Neural cell (in vitro differentiated cells): ENCODE results near the gene ZP1. TPM values are rescaled to one million over a fixed set of nuclear protein-coding genes. Genes with fewer than 3 reads are reported as not detected.

Experiments
- H2AFZ ChIP-seq: fragments of 200-600, 300-800 bp; sonication (generic), shearing (Covaris generic); 2 replicates; pipeline ENCODE4 v1.6.0; 2014; ENCODE audit warnings: low read depth, mild to moderate bottlenecking, antibody characterized with exemption, low read length, moderate library complexity
- H3F3A ChIP-seq: fragments of 200-600 bp; shearing (Covaris generic); 2 replicates; pipeline ENCODE4 v1.6.1; 2016; ENCODE audit warnings: mild to moderate bottlenecking, moderate library complexity, mixed read lengths, antibody characterized with exemption, low read length; ENCODE audit not compliant: insufficient read depth, poor library complexity, severe bottlenecking
- H3K27ac ChIP-seq: fragments of 200-600, 300-800 bp; sonication (generic), shearing (Covaris generic); 2 replicates; pipeline ENCODE4 v1.5.1; 2014; ENCODE audit warnings: mild to moderate bottlenecking, low read length, moderate library complexity
- H3K27me3 ChIP-seq: fragments of 300-800, 200-600 bp; sonication (generic), shearing (Covaris generic); 2 replicates; pipeline ENCODE4 v1.6.0; 2014; ENCODE audit warnings: mild to moderate bottlenecking, low read depth, low read length, moderate library complexity; ENCODE audit not compliant: insufficient read depth
- H3K36me3 ChIP-seq: fragments of 300-800, 200-600 bp; sonication (generic), shearing (Covaris generic); 2 replicates; pipeline ENCODE4 v1.5.1; 2014; ENCODE audit warnings: mild to moderate bottlenecking, antibody characterized with exemption, low read length, moderate library complexity; ENCODE audit not compliant: insufficient read depth
- H3K4me2 ChIP-seq: fragments of 300-800, 200-600 bp; sonication (generic), shearing (Covaris generic); 2 replicates; pipeline ENCODE4 v1.6.0; 2014; ENCODE audit warnings: mild to moderate bottlenecking, low read length
- H3K4me3 ChIP-seq: fragments of 300-800, 200-600 bp; sonication (generic), shearing (Covaris generic); 2 replicates; pipeline ENCODE4 v1.5.1; 2014; ENCODE audit warnings: mild to moderate bottlenecking, low read length, moderate library complexity
- H3K79me2 ChIP-seq: fragments of 200-600 bp; shearing (Covaris generic); replicated peaks from 2 replicates; pipeline ENCODE4 v1.6.0; 2014; ENCODE audit warnings: mild to moderate bottlenecking, low read length, moderate library complexity; ENCODE audit not compliant: insufficient read depth
- H3K9ac ChIP-seq: fragments of 300-800, 200-600 bp; sonication (generic), shearing (Covaris generic); 2 replicates; pipeline ENCODE4 v1.6.1; 2016; ENCODE audit warnings: mild to moderate bottlenecking, low read length, mixed read lengths
- H3K9me2 ChIP-seq: fragments of 200-600 bp; shearing (Covaris generic); 2 replicates; pipeline ENCODE4 v1.6.1; 2016; ENCODE audit warnings: mild to moderate bottlenecking, low read length, mixed read lengths; ENCODE audit not compliant: insufficient read depth
- H3K9me3 ChIP-seq: fragments of 200-600, 300-800 bp; sonication (generic), shearing (Covaris generic); 2 replicates; pipeline ENCODE4 v1.6.1; 2016; ENCODE audit warnings: mild to moderate bottlenecking, mixed run types, low read length, moderate library complexity, mixed read lengths
- H4K20me1 ChIP-seq: fragments of 200-600 bp; shearing (Covaris generic); 2 replicates; pipeline ENCODE4 v1.6.1; 2016; ENCODE audit warnings: mild to moderate bottlenecking, mixed run types; ENCODE audit not compliant: insufficient read depth
- CTCF ChIP-seq: fragments of 450-650 bp; IDR thresholded peaks from 2 replicates; pipeline ENCODE4 v1.5.1; 2014; ENCODE audit warnings: antibody characterized with exemption, mild to moderate bottlenecking, moderate library complexity; ENCODE audit not compliant: poor library complexity, severe bottlenecking
- EP300 ChIP-seq: fragments of 450-650 bp; conservative IDR thresholded peaks from 2 replicates; pipeline ENCODE4 v1.6.1; 2014; ENCODE audit warnings: antibody characterized with exemption, mild to moderate bottlenecking, moderate library complexity; ENCODE audit not compliant: poor library complexity, severe bottlenecking
- EZH2 ChIP-seq: fragments of 200-600, 300-800 bp; shearing (Covaris generic), sonication (generic); IDR thresholded peaks from 2 replicates; pipeline ENCODE4 v1.6.1; 2014; ENCODE audit warnings: antibody characterized with exemption, low read length, borderline replicate concordance, mild to moderate bottlenecking; ENCODE audit not compliant: insufficient read depth, poor library complexity, severe bottlenecking
- MXI1 ChIP-seq: fragments of 450-650 bp; conservative IDR thresholded peaks from 2 replicates; pipeline ENCODE4 v1.6.1; 2014; ENCODE audit warnings: antibody characterized with exemption, mild to moderate bottlenecking; ENCODE audit not compliant: poor library complexity, severe bottlenecking
- POLR2AphosphoS5 ChIP-seq: IDR thresholded peaks from 2 replicates; pipeline ENCODE4 v1.6.1; 2012
- RAD21 ChIP-seq: fragments of 450-650 bp; conservative IDR thresholded peaks from 2 replicates; pipeline ENCODE4 v1.6.1; 2014; ENCODE audit warnings: antibody characterized with exemption, mild to moderate bottlenecking, moderate library complexity
- REST ChIP-seq: IDR thresholded peaks from 2 replicates; pipeline ENCODE4 v1.6.1; 2012; ENCODE audit warnings: borderline replicate concordance
- SMC3 ChIP-seq: fragments of 450-650 bp; conservative IDR thresholded peaks from 2 replicates; pipeline ENCODE4 v1.6.1; 2014; ENCODE audit warnings: antibody characterized with exemption, mild to moderate bottlenecking, moderate library complexity; ENCODE audit not compliant: poor library complexity
- TAF1 ChIP-seq: IDR thresholded peaks from 2 replicates; pipeline ENCODE4 v1.6.1; 2012; ENCODE audit warnings: low read depth
- polyA plus RNA-seq: library from polyadenylated mRNA; depleted of rRNA; stranded (reverse); fragments of >200 nt; gene quantifications from 2 replicates; pipeline ENCODE4 v1.2.3, GENCODE V29; 2014

ZP1 gene
- polyA plus RNA-seq, 1 donor from 2014 or later = 1.5 TPM

GRCh38 chr11:60879971-60880588 lies 12.7 kb downstream of the ZP1 start:
- H2AFZ ChIP-seq = no peak overlapping the region
- no peak overlapping the region for H3K9ac ChIP-seq
- H4K20me1 ChIP-seq = no peaks in the 10 kb centered on the region
- no peaks in the 10 kb centered on the region for H3K79me2 ChIP-seq
- TF ChIP-seq CTCF (no peak), MXI1 (no peak), REST (no peak), EP300 (no peak), RAD21 (no peak), TAF1 (no peak), POLR2AphosphoS5 (no peak)
- H3K27ac ChIP-seq = no peak overlapping the region
- no peaks in the 10 kb centered on the region for H3F3A ChIP-seq
- H3K27me3 ChIP-seq = no peaks in the 10 kb centered on the region
- H3K4me3 ChIP-seq = no peak overlapping the region
- H3K9me2 ChIP-seq = no peaks in the 10 kb centered on the region
- H3K36me3 ChIP-seq = no peaks in the 10 kb centered on the region
- H3K9me3 ChIP-seq = no peaks in the 10 kb centered on the region
- H3K4me2 ChIP-seq = no peak overlapping the region

GRCh38 chr11:60880643-60881282 lies 13.4 kb downstream of the ZP1 start:
- Histone ChIP-seq H3K27ac (no peak overlapping the region), H3F3A (no peaks in the 10 kb centered on the region), H3K36me3 (no peaks in the 10 kb centered on the region), H3K9ac (no peak overlapping the region), H3K79me2 (no peaks in the 10 kb centered on the region), H3K9me3 (no peaks in the 10 kb centered on the region), H2AFZ (no peak overlapping the region), H3K9me2 (no peaks in the 10 kb centered on the region), H3K4me3 (no peak overlapping the region), H3K4me2 (no peak overlapping the region), H4K20me1 (no peaks in the 10 kb centered on the region), H3K27me3 (no peaks in the 10 kb centered on the region)
- TF ChIP-seq SMC3 = no peak
- TF ChIP-seq TAF1 = no peak
- no peak for TF ChIP-seq CTCF
- no peak for TF ChIP-seq POLR2AphosphoS5
- no peak for TF ChIP-seq REST
- TF ChIP-seq RAD21 = no peak
- TF ChIP-seq EP300 = no peak
- no peak for TF ChIP-seq EZH2
- no peak for TF ChIP-seq MXI1
